GM12873 (cell line): Measurements from ENCODE around the gene MFSD1.

Experiments
- TF ChIP-seq, protein P1 (sequence below): IDR thresholded peaks from 2 replicates; pipeline ENCODE4 v1.5.1; 2012; ENCODE audit warnings: low read depth, mild to moderate bottlenecking, moderate library complexity, low read length, control low read depth; ENCODE audit not compliant: insufficient read depth; ENCODE audit errors: missing control alignments

Gene MFSD1

DNA sequence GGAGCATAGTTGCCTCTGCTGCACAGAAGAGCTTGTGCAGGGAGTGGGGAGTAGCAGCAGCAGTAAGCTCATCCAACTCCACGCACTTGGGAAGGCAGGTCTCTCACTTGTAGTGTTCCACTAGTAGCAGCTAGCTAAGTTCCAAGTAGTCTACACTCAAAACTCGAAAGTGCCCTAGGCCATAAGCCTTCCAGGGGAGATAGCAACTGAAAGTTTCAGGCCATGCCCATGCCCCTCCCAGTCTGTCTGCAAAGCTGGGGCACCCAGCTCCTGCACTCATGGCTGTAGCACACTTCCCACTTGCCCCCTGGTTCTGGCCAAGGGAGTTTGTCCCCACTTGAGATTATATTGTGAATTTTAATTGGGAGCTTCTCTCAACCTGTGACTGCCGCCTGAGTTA, 57.5 kb downstream of the MFSD1 start:
- TF ChIP-seq, protein P1, sequence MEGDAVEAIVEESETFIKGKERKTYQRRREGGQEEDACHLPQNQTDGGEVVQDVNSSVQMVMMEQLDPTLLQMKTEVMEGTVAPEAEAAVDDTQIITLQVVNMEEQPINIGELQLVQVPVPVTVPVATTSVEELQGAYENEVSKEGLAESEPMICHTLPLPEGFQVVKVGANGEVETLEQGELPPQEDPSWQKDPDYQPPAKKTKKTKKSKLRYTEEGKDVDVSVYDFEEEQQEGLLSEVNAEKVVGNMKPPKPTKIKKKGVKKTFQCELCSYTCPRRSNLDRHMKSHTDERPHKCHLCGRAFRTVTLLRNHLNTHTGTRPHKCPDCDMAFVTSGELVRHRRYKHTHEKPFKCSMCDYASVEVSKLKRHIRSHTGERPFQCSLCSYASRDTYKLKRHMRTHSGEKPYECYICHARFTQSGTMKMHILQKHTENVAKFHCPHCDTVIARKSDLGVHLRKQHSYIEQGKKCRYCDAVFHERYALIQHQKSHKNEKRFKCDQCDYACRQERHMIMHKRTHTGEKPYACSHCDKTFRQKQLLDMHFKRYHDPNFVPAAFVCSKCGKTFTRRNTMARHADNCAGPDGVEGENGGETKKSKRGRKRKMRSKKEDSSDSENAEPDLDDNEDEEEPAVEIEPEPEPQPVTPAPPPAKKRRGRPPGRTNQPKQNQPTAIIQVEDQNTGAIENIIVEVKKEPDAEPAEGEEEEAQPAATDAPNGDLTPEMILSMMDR = no peak

DNA sequence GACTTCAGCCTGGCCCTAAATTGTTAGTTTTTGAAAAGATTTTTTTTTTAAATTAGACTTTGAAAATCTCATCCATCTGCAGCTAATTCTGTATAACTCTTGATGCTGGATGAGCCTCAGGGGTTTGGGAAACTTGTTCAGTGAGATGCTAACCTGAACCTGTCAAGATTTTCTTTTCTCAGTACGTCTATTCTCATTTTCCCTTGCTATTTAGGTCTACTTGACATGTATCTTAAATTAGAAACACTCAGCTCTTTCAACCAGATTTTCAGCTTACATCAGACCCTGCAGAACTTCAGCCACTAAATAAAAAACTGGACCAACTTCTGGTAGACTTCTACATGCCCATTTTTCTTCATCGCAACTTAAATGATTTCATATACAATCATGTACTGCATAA, 61.4 kb downstream of the MFSD1 start:
- TF ChIP-seq, protein P1 = no peak

GRCh38 chr3:158864492-158864891, 62.6 kb downstream of the MFSD1 start:
- TF ChIP-seq, protein P1 = no peak

DNA sequence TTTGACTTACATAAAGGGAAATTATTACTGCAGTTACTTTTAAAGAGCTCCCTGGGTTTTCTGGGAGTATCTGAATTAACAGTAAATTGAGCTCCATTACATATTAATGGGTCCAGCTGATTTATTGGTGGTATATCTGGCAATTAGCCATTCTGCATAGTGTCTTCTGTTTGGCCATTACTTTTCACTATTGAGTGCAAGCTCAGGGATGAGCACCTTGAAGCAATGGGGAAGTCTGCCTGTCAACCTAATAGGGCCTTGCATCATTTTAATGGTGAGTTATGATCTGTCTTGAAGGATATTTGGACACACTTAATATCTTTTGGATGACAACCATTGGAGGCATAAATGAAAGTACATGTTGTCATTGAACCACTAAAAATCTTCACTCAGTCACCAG, 73.8 kb downstream of the MFSD1 start:
- TF ChIP-seq, protein P1 = no peak
